Neural progenitor cell (in vitro differentiated cells): Measurements from ENCODE around the gene CIRBP. TPM values are rescaled to one million over a fixed set of nuclear protein-coding genes. Genes with fewer than 3 reads are reported as not detected.

Experiments
- DNase-seq: peaks from one replicate; pipeline ENCODE4 v3.0.0-alpha.2; 2016; ENCODE audit warnings: low spot score
- H2AFZ ChIP-seq: fragments of 200-600 bp; sonication (generic); replicated peaks from 2 replicates; pipeline ENCODE4 v1.6.1; 2016; ENCODE audit warnings: antibody characterized with exemption
- H3F3A ChIP-seq: fragments of 200-600 bp; sonication (generic); 2 replicates; pipeline ENCODE4 v1.6.1; 2016; ENCODE audit warnings: antibody characterized with exemption, low read depth
- H3K27ac ChIP-seq: fragments of 200-600 bp; sonication (generic); 2 replicates; pipeline ENCODE4 v1.5.1; 2016; ENCODE audit warnings: mild to moderate bottlenecking
- H3K27me3 ChIP-seq: fragments of 200-600 bp; sonication (generic); 2 replicates; pipeline ENCODE4 v1.6.1; 2016; ENCODE audit warnings: mild to moderate bottlenecking, moderate library complexity
- H3K36me3 ChIP-seq: fragments of 200-600 bp; sonication (generic); 2 replicates; pipeline ENCODE4 v1.5.1; 2016
- H3K4me1 ChIP-seq: fragments of 200-600 bp; sonication (generic); 2 replicates; pipeline ENCODE4 v1.6.1; 2016; ENCODE audit warnings: mixed run types
- H3K4me2 ChIP-seq: fragments of 200-600 bp; sonication (generic); 2 replicates; pipeline ENCODE4 v1.6.1; 2016
- H3K4me3 ChIP-seq: fragments of 200-600 bp; sonication (generic); 2 replicates; pipeline ENCODE4 v1.5.1; 2016
- H3K79me2 ChIP-seq: fragments of 200-600 bp; sonication (generic); 2 replicates; pipeline ENCODE4 v1.6.1; 2016; ENCODE audit warnings: low read depth
- H3K9ac ChIP-seq: fragments of 200-600 bp; sonication (generic); 2 replicates; pipeline ENCODE4 v1.6.1; 2016
- H3K9me3 ChIP-seq: fragments of 200-600 bp; sonication (generic); 2 replicates; pipeline ENCODE4 v1.5.1; 2016; ENCODE audit warnings: low read depth
- H4K20me1 ChIP-seq: fragments of 200-600 bp; sonication (generic); 2 replicates; pipeline ENCODE4 v1.6.1; 2016; ENCODE audit warnings: low read depth
- H3K27ac Mint-ChIP-seq: 3 replicates; pipeline ENCODE4 v1.8.0; 2021; ENCODE audit warnings: mixed read lengths
- H3K27me3 Mint-ChIP-seq: 2 replicates; pipeline ENCODE4 v1.8.0; 2022; ENCODE audit warnings: low read depth, mild to moderate bottlenecking, inconsistent platforms, moderate library complexity, mixed read lengths; ENCODE audit not compliant: insufficient read depth
- H3K36me3 Mint-ChIP-seq: 3 replicates; pipeline ENCODE4 v1.8.0; 2021; ENCODE audit warnings: mixed read lengths
- H3K4me1 Mint-ChIP-seq: 3 replicates; pipeline ENCODE4 v1.8.0; 2021; ENCODE audit warnings: mixed read lengths
- H3K4me3 Mint-ChIP-seq: 3 replicates; pipeline ENCODE4 v1.8.0; 2021; ENCODE audit warnings: mild to moderate bottlenecking, moderate library complexity, mixed read lengths
- H3K9me3 Mint-ChIP-seq: 3 replicates; pipeline ENCODE4 v1.8.0; 2020; ENCODE audit warnings: mixed read lengths
- CTCF ChIP-seq: fragments of 200-600 bp; sonication (generic); IDR thresholded peaks from 2 replicates; pipeline ENCODE4 v1.5.1; 2017; ENCODE audit warnings: antibody characterized with exemption, mild to moderate bottlenecking
- EZH2 ChIP-seq: fragments of 200-600 bp; sonication (generic); IDR thresholded peaks from 2 replicates; pipeline ENCODE4 v1.6.1; 2017; ENCODE audit warnings: antibody characterized with exemption, mild to moderate bottlenecking, moderate library complexity
- EZH2phosphoT487 ChIP-seq: fragments of 200-600 bp; sonication (generic); IDR thresholded peaks from 2 replicates; pipeline ENCODE4 v1.6.1; 2017; ENCODE audit warnings: antibody characterized with exemption
- total RNA-seq: library from RNA; depleted of rRNA; stranded (reverse); fragments of >200 nt; gene quantifications from 2 replicates; pipeline ENCODE4 v1.2.3, GENCODE V29; 2015; ENCODE audit warnings: low replicate concordance

CIRBP gene
- total RNA-seq, 1 donor from 2014 or later: 395 TPM

DNA sequence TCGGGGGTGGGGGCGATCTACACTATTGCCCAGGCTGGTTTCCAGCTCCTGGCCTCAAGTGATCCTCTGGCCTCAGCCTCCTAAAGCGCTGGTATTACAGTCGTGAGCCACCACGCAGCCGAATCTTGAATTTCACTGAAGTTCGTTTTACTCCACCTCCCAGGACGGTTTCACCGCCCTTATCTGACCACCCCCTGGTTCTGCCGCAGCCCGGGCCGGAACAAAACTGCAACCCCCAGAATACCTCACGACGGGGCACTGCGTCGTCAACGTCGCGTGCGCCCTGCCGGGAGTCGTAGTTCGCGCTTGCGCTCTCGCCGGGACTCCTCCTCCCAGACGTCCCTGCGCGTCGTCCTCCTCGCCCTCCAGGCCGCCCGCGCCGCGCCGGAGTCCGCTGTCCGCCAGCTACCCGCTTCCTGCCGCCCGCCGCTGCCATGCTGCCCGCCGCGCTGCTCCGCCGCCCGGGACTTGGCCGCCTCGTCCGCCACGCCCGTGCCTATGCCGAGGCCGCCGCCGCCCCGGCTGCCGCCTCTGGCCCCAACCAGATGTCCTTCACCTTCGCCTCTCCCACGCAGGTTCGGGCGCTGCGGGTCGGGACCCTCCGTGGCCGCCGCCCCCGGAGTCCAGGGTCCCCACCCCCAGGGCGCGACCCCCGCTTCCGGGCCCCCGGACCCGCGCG is 27.6 kb upstream of the CIRBP start, which contains the start of gene ATP5F1D:
Gene ATP5F1D, plus strand, starts transcription at position 335 of the 679 bp plus-strand sequence. Its CDS starts 100 bp downstream, at position 435.
- Mint-ChIP-seq H3K9me3 (no peaks in the 10 kb centered on the region), H3K27me3 (peaks cover 10% of the 10 kb centered on the region), H3K4me1 (peaks cover 37% of the 10 kb centered on the region), H3K36me3 (no peaks in the 10 kb centered on the region), H3K27ac (peak within 1 kb of the TSS; percentile 36), H3K4me3 (peak within 1 kb of the TSS; percentile 89)
- Histone ChIP-seq H3K4me1 (peaks cover 17% of the 10 kb centered on the region), H3K79me2 (peaks cover 8% of the 10 kb centered on the region), H3K27me3 (peaks cover 7% of the 10 kb centered on the region), H3K9me3 (no peaks in the 10 kb centered on the region), H3K27ac (no peak within 1 kb of the TSS), H3K4me3 (peak within 1 kb of the TSS; percentile 91), H3K9ac (peak within 1 kb of the TSS; percentile 52), H2AFZ (no peak within 1 kb of the TSS), H3F3A (peaks cover 44% of the 10 kb centered on the region), H3K36me3 (no peaks in the 10 kb centered on the region), H3K4me2 (peak within 1 kb of the TSS; percentile 97), H4K20me1 (peaks cover 27% of the 10 kb centered on the region)
- TF ChIP-seq EZH2phosphoT487: no peak
- TF ChIP-seq EZH2: no peak
- no peak for TF ChIP-seq CTCF
- DNase-seq: peak; percentile 97

DNA sequence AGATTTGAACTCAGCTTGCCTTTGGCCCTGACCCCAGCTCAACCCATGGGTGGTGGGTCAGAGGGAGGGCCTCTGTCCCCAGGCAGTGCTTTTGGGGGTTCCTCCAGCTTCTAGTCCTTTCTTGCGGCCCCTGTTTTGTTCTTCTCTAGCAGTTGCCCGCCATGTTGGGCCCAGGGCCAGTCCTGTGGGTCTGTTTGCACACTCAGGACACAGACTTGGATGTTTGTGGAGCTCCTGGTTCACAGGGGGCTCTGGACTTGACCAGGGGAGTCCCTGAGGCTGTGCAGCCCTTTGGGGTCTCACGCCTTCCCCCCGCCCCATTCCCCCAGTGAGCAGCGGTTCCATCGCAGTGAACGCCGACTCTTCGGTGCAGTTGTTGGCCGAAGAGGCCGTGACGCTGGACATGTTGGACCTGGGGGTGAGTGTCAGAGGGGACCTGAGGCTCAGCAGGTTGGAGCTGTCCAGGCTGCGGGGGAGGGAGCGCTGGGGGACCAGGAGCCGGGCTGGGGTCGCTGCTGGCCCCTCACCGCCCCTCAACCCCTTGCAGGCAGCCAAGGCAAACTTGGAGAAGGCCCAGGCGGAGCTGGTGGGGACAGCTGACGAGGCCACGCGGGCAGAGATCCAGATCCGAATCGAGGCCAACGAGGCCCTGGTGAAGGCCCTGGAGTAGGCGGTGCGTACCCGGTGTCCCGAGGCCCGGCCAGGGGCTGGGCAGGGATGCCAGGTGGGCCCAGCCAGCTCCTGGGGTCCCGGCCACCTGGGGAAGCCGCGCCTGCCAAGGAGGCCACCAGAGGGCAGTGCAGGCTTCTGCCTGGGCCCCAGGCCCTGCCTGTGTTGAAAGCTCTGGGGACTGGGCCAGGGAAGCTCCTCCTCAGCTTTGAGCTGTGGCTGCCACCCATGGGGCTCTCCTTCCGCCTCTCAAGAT is 25.1 kb upstream of the CIRBP start:
- no peak overlapping the region for H3K4me2 ChIP-seq

More for the DNA sequence above, 25.1 kb upstream of the CIRBP start:
- Histone ChIP-seq H2AFZ (no peak overlapping the region), H3K27me3 (peaks cover 7% of the 10 kb centered on the region), H4K20me1 (peaks cover 39% of the 10 kb centered on the region), H3K9me3 (no peaks in the 10 kb centered on the region), H3K9ac (no peak overlapping the region), H3K79me2 (peaks cover 8% of the 10 kb centered on the region), H3K4me1 (peaks cover 13% of the 10 kb centered on the region), H3F3A (peaks cover 50% of the 10 kb centered on the region), H3K27ac (no peak overlapping the region), H3K4me3 (no peak overlapping the region), H3K36me3 (no peaks in the 10 kb centered on the region)
- Mint-ChIP-seq H3K4me1 (peaks cover 32% of the 10 kb centered on the region), H3K9me3 (no peaks in the 10 kb centered on the region), H3K27ac (no peak overlapping the region), H3K4me3 (peak overlapping the region; percentile 89), H3K27me3 (peaks cover 7% of the 10 kb centered on the region), H3K36me3 (no peaks in the 10 kb centered on the region)
- peak; percentile 89 for DNase-seq
- TF ChIP-seq EZH2phosphoT487 (no peak), CTCF (peak; percentile 87)
